Mucosa of descending colon (tissue), 3 donors: ENCODE measurements around the gene PSAPL1. TPM values are rescaled to one million over a fixed set of nuclear protein-coding genes. Genes with fewer than 3 reads are reported as not detected.
A peak's percentile ranks its signal among the peaks of the same experiment; 100 is the strongest.

Source experiments
- ATAC-seq: fragments of 200-7000 bp; cut with Tn5 transposase; one replicate; pipeline ENCODE4 v1.9.1; 2020; ENCODE audit warnings: mild to moderate bottlenecking, moderate library complexity
- DNase-seq, 3 donors: peaks; one replicate each; pipeline ENCODE4 v3.0.0-alpha.2; 2020
- H3K36me3 ChIP-seq: fragments of 200-600 bp; one replicate; pipeline ENCODE4 v1.8.0; 2021; ENCODE audit warnings: low read depth, mild to moderate bottlenecking
- H3K4me1 ChIP-seq: fragments of 200-600 bp; one replicate; pipeline ENCODE4 v1.8.0; 2021; ENCODE audit warnings: low read depth, mild to moderate bottlenecking
- H3K4me3 ChIP-seq: fragments of 200-600 bp; one replicate; pipeline ENCODE4 v1.8.0; 2021; ENCODE audit warnings: mild to moderate bottlenecking
- H3K9me3 ChIP-seq: fragments of 200-600 bp; one replicate; pipeline ENCODE4 v1.8.0; 2021; ENCODE audit warnings: mild to moderate bottlenecking
- intact Hi-C, 2 donors: fragments of 100-400 bp; cut with DNase I in 1 of 2; cut with micrococcal nuclease in 1 of 2; formaldehyde crosslinking; loops; one replicate each; pipeline versions ENCODE4 v1.11.0 to v1.11.1; 2022; cut with DNase I, micrococcal nuclease
- total RNA-seq, 3 donors: library from RNA; stranded (reverse); fragmentation: NEBNext Ultra II Directional in 2 of 3; extraction: Animal tissue kit (Norgen Biotek cat#: 25700) in 2 of 3; gene quantifications; one replicate each; pipeline versions ENCODE4 v1.2.1 to v1.2.4, GENCODE V29; 2021 to 2023
- TF ChIP-seq, protein P1 (sequence below): fragments of 200-600 bp; IDR thresholded peaks from one replicate; pipeline ENCODE4 v1.8.0; 2022; ENCODE audit warnings: antibody characterized with exemption, mild to moderate bottlenecking
- donor health status: DM: no; HTN: no; CAD: no; lungs with moderate emphysema.
- donor health status: DM: no; HTN: no; CAD: no.
- donor health status: DM: no; HTN: yes; CAD: no.

PSAPL1 gene
- total RNA-seq, 3 donors from 2014 or later: not detected

DNA sequence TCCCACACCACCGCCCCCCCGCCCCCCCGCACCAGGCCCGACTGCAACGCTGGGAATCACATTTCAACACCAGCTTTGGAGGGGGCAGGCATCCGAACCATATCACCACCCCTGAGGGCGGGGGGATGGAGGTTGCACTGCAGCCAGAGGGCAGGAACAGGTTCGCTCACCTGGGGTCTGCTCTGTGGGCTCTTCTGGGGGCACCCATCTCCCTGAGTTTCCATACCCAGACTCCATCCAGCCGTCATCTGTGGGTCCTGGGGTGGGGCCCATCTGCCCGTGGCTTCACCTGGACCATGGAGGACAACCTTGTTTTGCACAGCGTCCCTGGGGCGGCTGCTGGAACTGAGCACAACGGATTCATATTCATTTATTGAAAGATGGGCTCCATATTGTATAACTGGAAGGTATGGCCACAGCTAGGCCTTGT is 6.9 kb downstream of the PSAPL1 start:
- TF ChIP-seq, protein P1, sequence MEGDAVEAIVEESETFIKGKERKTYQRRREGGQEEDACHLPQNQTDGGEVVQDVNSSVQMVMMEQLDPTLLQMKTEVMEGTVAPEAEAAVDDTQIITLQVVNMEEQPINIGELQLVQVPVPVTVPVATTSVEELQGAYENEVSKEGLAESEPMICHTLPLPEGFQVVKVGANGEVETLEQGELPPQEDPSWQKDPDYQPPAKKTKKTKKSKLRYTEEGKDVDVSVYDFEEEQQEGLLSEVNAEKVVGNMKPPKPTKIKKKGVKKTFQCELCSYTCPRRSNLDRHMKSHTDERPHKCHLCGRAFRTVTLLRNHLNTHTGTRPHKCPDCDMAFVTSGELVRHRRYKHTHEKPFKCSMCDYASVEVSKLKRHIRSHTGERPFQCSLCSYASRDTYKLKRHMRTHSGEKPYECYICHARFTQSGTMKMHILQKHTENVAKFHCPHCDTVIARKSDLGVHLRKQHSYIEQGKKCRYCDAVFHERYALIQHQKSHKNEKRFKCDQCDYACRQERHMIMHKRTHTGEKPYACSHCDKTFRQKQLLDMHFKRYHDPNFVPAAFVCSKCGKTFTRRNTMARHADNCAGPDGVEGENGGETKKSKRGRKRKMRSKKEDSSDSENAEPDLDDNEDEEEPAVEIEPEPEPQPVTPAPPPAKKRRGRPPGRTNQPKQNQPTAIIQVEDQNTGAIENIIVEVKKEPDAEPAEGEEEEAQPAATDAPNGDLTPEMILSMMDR: no peak
- Histone ChIP-seq H3K9me3 (no peaks in the 10 kb centered on the region), H3K4me1 (no peaks in the 10 kb centered on the region), H3K4me3 (no peak overlapping the region), H3K36me3 (no peaks in the 10 kb centered on the region)
- peak in 1 of 3 donors; percentile 18 for DNase-seq
- no peak for ATAC-seq
- intact Hi-C loops: no loop called here

DNA sequence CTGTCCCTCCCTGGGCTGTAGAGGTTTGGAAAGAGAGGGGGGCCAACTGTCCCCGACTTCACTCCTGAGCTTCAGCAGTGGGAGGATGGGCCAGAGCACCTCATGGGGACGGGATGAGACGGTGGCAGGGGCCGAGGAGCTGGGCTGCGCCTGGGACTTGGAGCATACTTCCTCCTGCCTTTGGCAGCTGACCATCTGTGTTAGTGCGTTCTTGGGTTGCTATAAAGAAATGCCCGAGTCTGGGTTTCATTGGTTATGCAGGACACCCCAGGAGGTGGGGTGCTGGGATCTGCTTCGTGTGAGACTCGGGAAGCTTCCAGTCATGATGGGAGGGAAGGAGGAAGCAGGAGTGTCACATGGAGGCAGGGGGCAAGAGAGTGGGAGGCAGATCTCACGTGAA is 7.4 kb downstream of the PSAPL1 start:
- H3K4me3 ChIP-seq: no peak overlapping the region
- ATAC-seq (no peak), DNase-seq (peak in 1 of 3 donors; percentile 34)
- TF ChIP-seq, protein P1: no peak
- H3K36me3 ChIP-seq: no peaks in the 10 kb centered on the region
- intact Hi-C loops: no loop called here
- H3K9me3 ChIP-seq: no peaks in the 10 kb centered on the region
- no peaks in the 10 kb centered on the region for H3K4me1 ChIP-seq

DNA sequence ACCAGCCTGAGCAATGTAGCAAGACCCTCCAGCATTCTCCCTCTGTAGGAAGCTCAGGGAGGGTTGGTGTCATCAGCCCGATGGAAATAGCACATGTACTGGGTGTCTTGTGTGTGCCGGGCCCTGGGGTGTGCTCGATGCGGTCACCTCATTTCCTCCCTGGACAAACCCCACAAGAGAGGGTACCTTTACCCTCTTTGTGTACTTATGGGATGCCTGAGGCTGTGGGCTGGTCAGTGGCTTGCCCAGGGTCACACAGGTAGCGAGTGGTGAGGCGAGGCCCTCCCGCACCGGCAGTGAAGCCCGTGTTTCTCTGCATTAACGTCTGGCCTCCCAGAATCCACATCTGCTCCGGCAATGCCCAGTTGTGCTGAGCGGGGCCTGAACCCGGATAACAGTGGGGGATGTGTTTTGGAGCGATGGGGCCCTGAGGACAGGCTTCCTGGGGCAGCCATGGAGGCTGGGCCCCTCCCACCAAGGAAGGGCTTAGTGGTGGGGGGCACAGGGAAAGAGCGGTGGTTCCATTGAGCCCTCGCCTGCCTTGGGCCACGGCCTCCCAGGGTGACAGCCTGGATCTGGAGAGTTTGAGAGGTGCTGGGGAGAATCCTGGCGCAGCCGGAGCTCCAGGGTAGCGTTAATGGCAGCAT is 8.1 kb downstream of the PSAPL1 start:
- no peak for DNase-seq
- Histone ChIP-seq H3K9me3 (no peaks in the 10 kb centered on the region), H3K4me1 (no peaks in the 10 kb centered on the region), H3K4me3 (no peak overlapping the region), H3K36me3 (no peaks in the 10 kb centered on the region)
- intact Hi-C loops: no loop called here
- ATAC-seq: no peak
- TF ChIP-seq, protein P1: no peak

DNA sequence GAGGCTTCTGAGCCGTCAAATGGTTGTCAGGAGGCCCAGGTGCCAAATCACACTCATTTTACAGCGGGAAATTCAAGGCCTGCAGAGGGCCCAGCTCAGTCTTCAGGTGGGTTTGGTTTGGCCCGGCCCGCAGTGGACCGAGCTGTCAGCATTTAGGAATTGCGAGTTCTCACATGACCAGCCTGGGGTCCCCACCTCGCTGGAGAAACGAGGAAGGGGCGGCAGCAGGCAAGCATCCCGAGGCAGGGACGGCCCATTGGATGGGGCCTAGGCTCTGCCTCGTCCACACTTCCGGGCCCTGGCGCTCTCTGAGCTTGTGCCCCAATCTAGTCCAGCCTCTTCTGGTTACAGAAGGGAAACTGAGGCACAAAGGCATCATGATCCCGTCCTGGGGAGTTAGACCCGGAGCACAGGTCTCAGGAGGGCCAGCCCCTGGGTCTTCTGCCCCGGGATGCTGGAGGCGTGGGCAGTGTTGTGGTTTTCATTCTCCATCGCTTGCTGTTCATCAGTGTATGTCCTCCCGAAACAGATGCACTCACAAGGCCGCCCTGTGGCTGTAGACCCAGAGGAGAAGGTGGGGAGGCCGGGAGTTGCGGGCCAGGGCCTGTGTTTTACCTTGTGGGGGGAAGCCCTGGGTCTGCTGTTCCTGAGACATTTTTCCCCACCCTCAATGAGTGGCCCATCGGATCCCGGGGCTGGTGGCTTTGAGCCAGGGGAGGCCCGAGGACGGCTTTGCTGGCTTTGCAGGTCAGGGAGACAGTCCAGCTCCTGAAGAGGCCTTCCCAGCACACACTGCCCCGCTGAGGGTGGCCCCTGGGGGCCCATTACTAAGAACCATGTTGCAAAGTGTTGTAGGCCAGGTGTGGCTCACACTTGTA is 8.9 kb downstream of the PSAPL1 start:
- intact Hi-C loops: no loop called here
- no peaks in the 10 kb centered on the region for H3K36me3 ChIP-seq
- H3K9me3 ChIP-seq: no peaks in the 10 kb centered on the region
- peak in 1 of 3 donors; percentile 25 for DNase-seq
- ATAC-seq: no peak
- TF ChIP-seq, protein P1: no peak
- H3K4me3 ChIP-seq: no peak overlapping the region
- H3K4me1 ChIP-seq: no peaks in the 10 kb centered on the region

DNA sequence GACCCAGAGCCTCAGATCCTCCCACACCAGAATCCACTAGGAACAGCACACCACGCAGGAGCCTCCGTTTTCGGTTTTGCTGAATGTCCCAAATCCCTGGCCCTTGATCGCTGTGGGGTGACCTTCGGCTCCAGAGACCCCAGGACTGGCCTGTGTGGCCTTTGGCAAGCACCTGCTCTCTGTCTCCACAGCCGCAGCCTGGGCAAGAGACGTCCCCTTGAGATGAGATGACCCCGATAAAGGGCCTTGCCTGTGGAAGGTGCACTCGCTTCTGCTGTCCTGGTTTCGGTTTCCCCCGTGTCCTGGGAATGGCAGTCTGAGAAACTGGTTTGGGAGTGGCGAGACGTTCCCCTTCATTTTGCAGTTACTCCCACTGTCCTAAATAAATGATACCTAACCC is 9.6 kb downstream of the PSAPL1 start:
- Histone ChIP-seq H3K4me1 (no peaks in the 10 kb centered on the region), H3K4me3 (no peak overlapping the region), H3K36me3 (no peaks in the 10 kb centered on the region), H3K9me3 (no peaks in the 10 kb centered on the region)
- TF ChIP-seq, protein P1: no peak
- no peak for ATAC-seq
- no peak for DNase-seq
- intact Hi-C loops: no loop called here
